GM19468 (cell line): ENCODE measurements around the gene ARHGEF35.
A peak's percentile ranks its signal among the peaks of the same experiment; 100 is the strongest.
"Not testable (repeated sequence)": the region's sequence is repeated elsewhere in the genome, so short reads cannot be mapped to it uniquely, and the experiment has no call there.

Experiments used
- ATAC-seq: cut with Tn5 transposase; IDR thresholded peaks from one replicate; pipeline ENCODE4 v1.9.1; 2021; ENCODE audit warnings: mild to moderate bottlenecking, moderate library complexity, moderate number of reproducible peaks; ENCODE audit not compliant: unreplicated experiment; ENCODE audit errors: extremely low read depth

The ARHGEF35 gene

DNA sequence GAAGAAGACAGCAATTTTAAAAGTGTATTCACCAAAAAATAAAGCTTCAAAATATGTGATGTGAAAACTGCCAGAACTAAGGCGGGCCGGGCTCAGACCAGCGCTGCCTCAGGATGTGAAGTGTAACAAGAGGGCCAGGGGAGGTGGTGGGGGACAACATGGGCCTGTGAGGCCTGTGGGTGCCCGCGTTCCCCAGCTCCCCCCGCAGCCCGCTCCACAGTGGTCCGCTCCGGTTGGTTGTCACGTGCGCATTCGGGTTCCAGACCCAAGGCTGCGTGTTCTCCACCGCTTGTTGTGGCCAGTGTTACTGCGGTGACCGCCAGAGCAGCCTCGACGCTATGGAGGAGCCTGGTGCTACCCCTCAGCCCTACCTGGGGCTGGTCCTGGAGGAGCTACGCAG is 12.5 kb downstream of the ARHGEF35 start, which contains the start of gene CTAGE4:
CTAGE4 (plus strand) TSS at position 301 of the 400 bp plus-strand sequence; CDS start at position 339, 38 bp downstream.
- not testable (repeated sequence) for ATAC-seq

DNA sequence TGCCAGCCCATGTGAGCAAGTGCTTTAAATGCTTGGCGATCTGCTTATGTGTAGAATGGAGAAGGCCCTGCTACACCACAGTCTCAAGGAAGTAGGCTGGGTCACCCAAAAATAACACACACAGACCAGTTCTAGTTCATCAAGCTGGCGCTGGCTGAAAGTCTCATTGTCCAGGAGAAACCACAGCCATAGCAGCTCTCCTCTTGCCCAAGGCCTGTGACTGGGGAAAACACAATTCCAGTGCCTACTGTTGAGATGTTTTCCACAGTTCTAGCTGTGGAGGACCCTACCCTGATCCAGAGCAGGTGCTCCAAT is 16.5 kb downstream of the ARHGEF35 start:
- not testable (repeated sequence) for ATAC-seq

DNA sequence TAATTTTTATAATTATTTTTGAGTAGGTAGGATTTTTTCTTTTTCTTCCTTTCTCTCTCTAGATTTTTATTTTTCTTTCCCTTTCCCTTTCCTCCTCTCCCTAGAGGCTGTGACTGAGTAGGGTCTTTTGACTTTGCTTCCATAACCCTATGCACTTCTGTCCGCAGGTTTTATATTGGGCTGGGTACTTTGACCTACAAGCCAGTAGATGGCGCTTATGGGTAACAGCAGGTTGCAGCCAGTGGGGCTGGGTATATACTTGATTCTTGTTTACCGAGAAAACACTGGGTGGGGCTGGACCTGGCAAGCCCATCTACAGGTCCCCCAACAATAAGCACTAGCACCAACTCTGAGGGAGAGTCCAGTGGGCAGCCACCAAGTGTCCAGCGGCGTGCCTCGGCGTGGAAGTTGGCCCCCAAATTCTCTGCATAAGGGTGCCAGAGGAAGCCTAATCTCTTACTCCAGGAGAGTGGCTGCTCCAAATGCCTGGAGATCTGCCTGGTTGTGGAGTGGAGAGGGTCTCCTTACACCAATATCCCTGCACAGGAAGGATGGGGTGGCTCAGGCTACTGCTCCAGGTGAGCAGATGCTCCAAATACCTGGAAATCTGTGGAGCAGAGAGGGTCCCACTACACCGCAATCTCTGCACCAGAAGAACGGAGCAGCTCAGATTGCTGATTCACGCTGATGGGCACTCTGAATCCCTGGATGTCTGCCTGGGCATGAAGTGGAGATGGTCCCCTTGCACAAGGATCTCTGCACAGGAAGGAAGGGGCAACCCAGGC is 17.1 kb downstream of the ARHGEF35 start:
- ATAC-seq = peak; percentile 97

DNA sequence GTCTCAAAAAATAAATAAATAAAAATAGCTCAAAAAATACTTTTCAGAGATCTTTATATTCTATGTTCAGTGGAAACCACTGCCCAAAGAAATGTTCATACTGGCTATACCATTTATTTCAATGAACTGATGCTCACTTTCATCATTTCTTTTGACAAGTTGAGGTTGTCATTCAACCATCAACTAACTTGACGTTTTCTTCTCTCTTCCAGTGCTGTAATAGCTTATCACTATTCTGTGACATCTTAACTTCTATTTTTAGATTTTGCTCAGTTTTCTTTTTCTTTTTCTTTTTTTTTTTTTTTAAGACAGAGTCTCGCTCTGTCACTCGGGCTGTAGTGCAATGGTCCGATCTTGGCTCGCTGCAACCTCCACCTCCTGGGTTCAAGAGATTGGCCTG is 21.0 kb downstream of the ARHGEF35 start:
- ATAC-seq = no peak

DNA sequence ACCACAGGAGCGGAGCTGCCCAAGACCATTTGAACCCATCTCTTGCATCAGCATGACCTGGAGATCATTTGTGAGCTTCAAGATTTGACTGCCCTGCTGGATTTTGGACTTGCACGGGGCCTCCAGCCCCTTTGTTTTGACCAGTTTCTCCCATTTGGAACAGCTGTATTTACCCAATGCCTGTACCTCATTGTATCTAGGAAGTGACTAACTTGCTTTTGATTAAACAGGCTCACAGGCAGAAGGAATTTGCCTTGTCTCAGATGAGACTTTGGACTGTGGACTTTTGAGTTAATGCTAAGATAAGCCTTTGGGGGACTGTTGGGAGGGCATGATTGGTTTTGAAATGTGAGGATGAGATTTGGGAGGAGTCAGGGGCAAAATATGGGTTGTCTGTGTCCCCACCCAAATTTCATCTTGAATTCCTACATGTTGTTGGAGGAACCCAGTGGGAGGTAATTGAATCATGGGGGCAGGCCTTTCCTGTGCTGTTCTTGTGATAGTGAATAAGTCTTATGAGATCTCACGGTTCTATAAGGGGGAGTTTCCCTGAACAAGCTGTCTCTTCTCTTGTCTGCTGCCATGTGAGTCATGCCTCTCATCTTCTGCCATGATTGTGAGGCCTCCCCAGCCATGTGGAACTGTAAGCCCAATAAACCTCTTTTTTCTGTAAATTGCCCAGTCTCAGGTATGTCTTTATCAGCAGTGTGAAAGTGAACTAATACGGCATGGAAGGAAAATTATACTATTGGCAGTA is 23.9 kb downstream of the ARHGEF35 start:
- ATAC-seq = not testable (repeated sequence)

DNA sequence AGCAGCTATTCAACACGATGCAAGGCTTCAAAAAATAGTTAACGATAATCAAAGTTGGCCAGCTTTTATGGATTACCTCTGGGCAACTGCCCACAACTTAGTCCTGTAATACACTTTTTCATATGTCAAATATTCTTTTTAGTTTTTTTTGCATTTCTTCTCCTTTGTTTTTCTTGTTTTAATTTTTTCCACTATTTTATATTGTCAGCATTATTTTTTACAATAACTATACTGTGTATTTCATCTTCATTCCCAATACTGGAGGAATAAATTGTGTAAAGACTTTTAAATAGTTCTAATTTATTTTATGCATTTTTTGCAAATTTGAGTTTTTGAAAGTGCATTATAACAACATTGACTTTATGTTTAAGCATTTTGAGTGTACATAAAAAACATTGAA is 30.8 kb downstream of the ARHGEF35 start:
- ATAC-seq = no peak

DNA sequence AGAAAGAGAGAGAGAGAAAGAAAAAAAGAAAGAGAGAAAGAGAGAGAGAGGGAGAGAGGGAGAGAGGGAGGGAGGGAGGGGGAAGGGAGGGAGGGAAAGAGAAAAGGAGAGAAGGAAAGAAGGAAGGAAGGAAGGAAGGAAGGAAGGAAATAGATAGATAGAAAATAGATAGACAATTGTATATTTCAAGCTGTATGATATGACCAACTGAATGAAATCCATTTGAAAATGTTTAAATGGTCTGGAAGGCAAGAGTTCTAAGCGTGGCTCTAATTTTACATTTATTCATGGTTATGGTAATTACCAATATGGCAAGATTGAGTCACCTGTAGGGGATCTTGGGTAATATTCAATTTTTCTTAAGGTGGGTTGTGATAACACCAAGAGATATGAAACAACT is 36.8 kb downstream of the ARHGEF35 start:
- ATAC-seq = no peak

GRCh38 chr7:144148224-144148827 is 47.3 kb downstream of the ARHGEF35 start:
- ATAC-seq = no peak

DNA sequence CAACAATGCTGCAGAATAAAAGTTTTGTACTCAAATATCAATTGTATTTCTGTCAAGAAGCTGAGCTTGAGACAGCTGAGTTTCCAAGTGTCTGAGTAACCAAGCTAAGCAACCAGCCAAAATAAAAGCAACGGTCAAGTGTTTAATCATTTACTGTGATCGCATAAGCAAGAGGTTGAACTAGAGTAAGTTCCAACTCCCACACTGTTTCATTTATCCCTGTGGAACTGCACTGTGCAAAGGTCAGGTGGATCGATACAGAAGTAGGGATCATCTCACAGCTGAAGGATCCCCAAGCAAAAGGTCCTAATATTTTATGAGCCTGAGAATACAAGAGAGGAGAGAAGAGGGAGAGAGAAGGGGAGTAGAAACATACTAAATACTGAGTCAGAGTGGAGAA is 51.2 kb downstream of the ARHGEF35 start:
- ATAC-seq = no peak

DNA sequence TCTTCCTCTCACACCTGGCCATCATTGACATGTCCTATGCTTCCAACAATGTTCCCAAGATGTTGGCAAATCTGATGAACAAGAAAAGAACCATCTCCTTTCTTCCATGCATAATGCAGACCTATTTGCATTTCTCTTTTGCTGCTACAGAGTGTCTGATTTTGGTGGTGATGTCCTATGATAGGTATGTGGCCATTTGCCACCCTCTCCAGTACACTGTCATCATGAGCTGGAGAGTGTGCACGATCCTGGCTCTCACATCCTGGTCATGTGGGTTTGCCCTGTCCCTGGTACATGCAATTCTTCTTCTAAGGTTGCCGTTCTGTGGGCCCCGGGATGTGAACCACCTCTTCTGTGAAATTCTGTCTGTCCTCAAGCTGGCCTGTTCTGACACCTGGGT is 53.4 kb downstream of the ARHGEF35 start:
- no peak for ATAC-seq

DNA sequence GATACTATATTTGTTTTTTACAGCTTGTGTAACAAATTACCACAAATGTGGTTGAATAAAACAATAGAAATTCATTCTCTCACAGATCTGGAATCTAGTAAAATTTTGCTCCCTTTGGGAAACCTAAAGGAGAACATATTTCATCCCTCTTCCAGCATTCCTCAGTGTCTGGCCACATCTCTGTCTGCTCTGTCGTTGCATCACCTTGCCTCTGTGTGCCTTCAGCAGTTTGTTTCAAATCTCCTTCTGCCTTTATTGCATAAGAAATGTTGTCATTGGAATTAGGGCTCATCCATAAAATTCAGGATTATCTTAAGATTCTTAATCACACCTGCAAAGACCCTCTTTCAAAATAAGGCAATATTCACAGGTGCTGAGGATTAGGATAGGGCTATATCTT is 58.1 kb downstream of the ARHGEF35 start:
- ATAC-seq = no peak
